CD14-positive monocyte (primary cell): ENCODE results near the gene MBD1. TPM values are rescaled to one million over a fixed set of nuclear protein-coding genes. Genes with fewer than 3 reads are reported as not detected.

Experiments
- DNase-seq, 3 donors: peaks; one replicate each; pipeline ENCODE4 v3.0.0-alpha.2; 2011 to 2022
- H2AFZ ChIP-seq: 2 replicates; pipeline ENCODE4 v1.6.0; 2012; ENCODE audit warnings: mild to moderate bottlenecking, low read depth, low read length, inconsistent platforms; ENCODE audit not compliant: insufficient read depth, poor library complexity, severe bottlenecking
- H3K27ac ChIP-seq, 2 donors: 1 replicate in 1 of 2; 2 replicates in 1 of 2; pipeline ENCODE4 v1.5.1; 2012 to 2013; ENCODE audit warnings: low read length in 2 of 2, control low read depth in 1 of 2, inconsistent platforms in 1 of 2, low read depth in 1 of 2, mild to moderate bottlenecking in 1 of 2
- H3K27me3 ChIP-seq, 2 donors: one replicate each; pipeline versions ENCODE4 v1.6.0 to v1.6.1; 2011 to 2013; ENCODE audit warnings: low read length in 2 of 2; ENCODE audit not compliant: control insufficient read depth in 2 of 2, insufficient read depth in 2 of 2
- H3K36me3 ChIP-seq, 2 donors: replicated peaks in 1 of 2; 1 replicate in 1 of 2; 2 replicates in 1 of 2; pipeline versions ENCODE4 v1.5.1 to v1.6.1; 2012 to 2013; ENCODE audit warnings: low read length in 2 of 2, control low read depth in 1 of 2, inconsistent platforms in 1 of 2, mild to moderate bottlenecking in 1 of 2; ENCODE audit not compliant: insufficient read depth in 2 of 2, control insufficient read depth in 1 of 2
- H3K4me1 ChIP-seq, 2 donors: 1 replicate in 1 of 2; 2 replicates in 1 of 2; pipeline versions ENCODE4 v1.5.1 to v1.6.1; 2012 to 2013; ENCODE audit warnings: low read length in 2 of 2, control low read depth in 1 of 2, inconsistent platforms in 1 of 2, mild to moderate bottlenecking in 1 of 2, moderate library complexity in 1 of 2; ENCODE audit not compliant: insufficient read depth in 2 of 2, control insufficient read depth in 1 of 2
- H3K4me2 ChIP-seq: replicated peaks from 2 replicates; pipeline ENCODE3; 2012; ENCODE audit warnings: low read length, moderate library complexity, mild to moderate bottlenecking; ENCODE audit not compliant: poor library complexity, severe bottlenecking; ENCODE audit errors: extremely low read depth
- H3K4me3 ChIP-seq, 3 experiments: fragments of 200-600 bp in 1 of 3; sonication (generic) in 1 of 3; replicated peaks in 1 of 3; 1 replicate in 2 of 3; 2 replicates in 1 of 3; pipeline ENCODE4 v1.5.1; 2011 to 2013; ENCODE audit warnings: low read length in 3 of 3, mild to moderate bottlenecking in 3 of 3, control low read depth in 2 of 3, low read depth in 2 of 3, inconsistent platforms in 1 of 3, moderate library complexity in 1 of 3
- H3K79me2 ChIP-seq: 2 replicates; pipeline ENCODE4 v1.6.0; 2012; ENCODE audit warnings: mild to moderate bottlenecking, control low read depth, inconsistent platforms, low read length, moderate library complexity; ENCODE audit not compliant: insufficient read depth
- H3K9ac ChIP-seq: 2 replicates; pipeline ENCODE4 v1.6.0; 2017; ENCODE audit warnings: low read length, mild to moderate bottlenecking; ENCODE audit not compliant: insufficient read depth, poor library complexity, severe bottlenecking
- H3K9me3 ChIP-seq, 2 donors: replicated peaks in 1 of 2; 1 replicate in 1 of 2; 2 replicates in 1 of 2; pipeline versions ENCODE4 v1.5.1 to v1.6.1; 2012 to 2013; ENCODE audit warnings: low read length in 2 of 2, control low read depth in 1 of 2; ENCODE audit not compliant: control insufficient read depth in 1 of 2, insufficient read depth in 1 of 2
- H4K20me1 ChIP-seq: 2 replicates; pipeline ENCODE4 v1.6.0; 2012; ENCODE audit warnings: mild to moderate bottlenecking, low read length, control low read depth, moderate library complexity; ENCODE audit not compliant: insufficient read depth
- H3K27ac Mint-ChIP-seq, 7 donors: one replicate each; pipeline ENCODE4 v1.8.0; 2020; ENCODE audit warnings: mild to moderate bottlenecking in 7 of 7, mixed read lengths in 7 of 7, moderate library complexity in 6 of 7, inconsistent platforms in 2 of 7
- H3K27me3 Mint-ChIP-seq, 3 donors: one replicate each; pipeline ENCODE4 v1.8.0; 2021 to 2022; ENCODE audit warnings: low read depth in 3 of 3, mild to moderate bottlenecking in 3 of 3, mixed read lengths in 3 of 3, moderate library complexity in 3 of 3, inconsistent platforms in 1 of 3
- H3K36me3 Mint-ChIP-seq, 2 donors: one replicate each; pipeline ENCODE4 v1.8.0; 2020; ENCODE audit warnings: mixed read lengths in 2 of 2, inconsistent platforms in 1 of 2, mild to moderate bottlenecking in 1 of 2
- H3K4me1 Mint-ChIP-seq: one replicate; pipeline ENCODE4 v1.8.0; 2020; ENCODE audit warnings: mild to moderate bottlenecking, mixed read lengths
- H3K4me3 Mint-ChIP-seq, 2 donors: one replicate each; pipeline ENCODE4 v1.8.0; 2020; ENCODE audit warnings: mild to moderate bottlenecking in 2 of 2, mixed read lengths in 2 of 2, moderate library complexity in 1 of 2
- H3K9me3 Mint-ChIP-seq, 7 donors: one replicate each; pipeline ENCODE4 v1.8.0; 2020 to 2022; ENCODE audit warnings: mixed read lengths in 7 of 7, mild to moderate bottlenecking in 6 of 7, moderate library complexity in 6 of 7, inconsistent platforms in 2 of 7
- CTCF ChIP-seq: fragments of 200-600 bp; IDR thresholded peaks from one replicate; pipeline ENCODE4 v1.8.0; 2022; ENCODE audit warnings: antibody characterized with exemption, mild to moderate bottlenecking
- WGBS: methylation state at CpG from one replicate; pipeline ENCODE4 v1.1.5; 2013; ENCODE audit warnings: missing lambda C conversion rate; ENCODE audit not compliant: insufficient coverage; 5-methylcytosine and 5-hydroxymethylcytosine counted together
- intact Hi-C, 2 donors: fragments of 100-400 bp; cut with micrococcal nuclease; formaldehyde crosslinking; loops; one replicate each; pipeline versions ENCODE4 v1.15.0 to v1.15.1; 2023
- polyA plus RNA-seq, 3 donors: library from polyadenylated mRNA; depleted of rRNA in 1 of 3; unstranded in 2 of 3; stranded (reverse) in 1 of 3; fragments of 300-500 nt in 2 of 3; fragments of >200 nt in 1 of 3; fragmentation: Illumina TruSeq in 2 of 3; gene quantifications; 1 replicate in 2 of 3; 2 replicates in 1 of 3; pipeline ENCODE4 v1.2.3, GENCODE V29; 2012 to 2021

MBD1 gene
- polyA plus RNA-seq, 3 donors = 13.2 to 88.6 (median 17.4) TPM

- Histone ChIP-seq H3K36me3 (peaks cover 28 to 39% of the 10 kb centered on the region in 2 donors), H3K27me3 (no peaks in the 10 kb centered on the region), H2AFZ (peak overlapping the region; percentile 88), H3K79me2 (peaks cover 19% of the 10 kb centered on the region), H3K27ac (peak overlapping the region in 1 of 2 donors; percentile 84), H4K20me1 (no peaks in the 10 kb centered on the region), H3K4me1 (peaks cover 31 to 58% of the 10 kb centered on the region in 2 donors), H3K9me3 (no peaks in the 10 kb centered on the region), H3K4me3 (peak overlapping the region; percentile 84 to 99 (median 98)), H3K9ac (peak overlapping the region; percentile 78), H3K4me2 (peak overlapping the region; percentile 96)
- Mint-ChIP-seq H3K36me3 (peaks cover 38 to 43% of the 10 kb centered on the region in 2 donors), H3K4me1 (peaks cover 45% of the 10 kb centered on the region), H3K9me3 (peaks cover 0 to 4% (median 0%) of the 10 kb centered on the region in 7 donors), H3K4me3 (peak overlapping the region; percentile 100), H3K27me3 (peaks cover 0 to 2% (median 0%) of the 10 kb centered on the region in 3 donors), H3K27ac (peak overlapping the region; percentile 92 to 98 (median 97))
- TF ChIP-seq CTCF = no peak
- intact Hi-C loops = loop anchor here (5.0 to 10.0 kb wide), 2 partner anchors 792 to 794 kb away; partner anchors contain the start of gene RPL17 (in 2 of the 2)
- DNase-seq = no peak
- 43% methylated on average over 19 of the region's 23 CpGs for WGBS
Measured at GRCh38 chr18:50286391-50287027, 5.2 kb upstream of the MBD1 start.

DNA sequence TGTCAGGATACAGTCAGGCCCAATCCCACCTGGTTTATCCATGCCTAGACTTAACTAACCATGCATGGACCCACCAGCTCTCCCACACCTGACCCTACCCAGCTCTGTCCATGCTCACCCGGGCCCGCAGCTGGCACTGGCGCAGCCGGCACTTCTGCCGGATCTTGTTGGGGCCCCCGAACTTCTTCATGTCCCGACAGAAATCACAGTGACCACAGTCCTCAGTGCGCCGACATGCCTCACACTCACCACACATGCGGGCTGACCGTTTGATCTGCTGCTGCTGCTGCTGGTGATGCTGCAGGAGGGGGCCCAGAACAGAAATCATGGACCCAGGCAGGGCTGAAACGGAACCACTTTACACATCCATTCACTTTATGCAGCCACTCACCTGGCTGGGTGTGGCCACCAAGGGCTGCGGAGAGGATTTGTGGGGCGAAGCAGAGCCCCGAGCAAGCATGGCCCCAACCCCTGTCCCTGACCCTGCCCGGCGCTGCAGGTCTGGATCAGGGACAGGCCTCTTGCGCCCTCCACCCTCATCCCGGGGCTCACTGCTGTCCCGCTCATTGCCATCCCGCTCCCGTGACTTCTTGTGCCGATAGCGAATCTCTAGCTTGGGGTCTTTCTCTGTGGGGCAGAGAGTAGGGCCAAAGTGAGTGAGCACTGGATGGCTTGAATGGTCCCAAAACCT, 4.5 kb upstream of the MBD1 start:
- intact Hi-C loops = loop anchor here (5.0 to 10.0 kb wide), 2 partner anchors 791 to 793 kb away; partner anchors contain the start of gene RPL17 (in 2 of the 2)
- Mint-ChIP-seq H3K36me3 (peaks cover 38 to 43% of the 10 kb centered on the region in 2 donors), H3K4me1 (peaks cover 49% of the 10 kb centered on the region), H3K4me3 (no peak overlapping the region), H3K27me3 (peaks cover 0 to 2% (median 0%) of the 10 kb centered on the region in 3 donors), H3K9me3 (peaks cover 0 to 4% (median 0%) of the 10 kb centered on the region in 7 donors), H3K27ac (peak overlapping the region in 6 of 7 donors; percentile 66 to 97 (median 88))
- H3K9me3 ChIP-seq = no peaks in the 10 kb centered on the region
- WGBS = 95% methylated on average over 16 of the region's 24 CpGs
- peaks cover 24% of the 10 kb centered on the region for H3K79me2 ChIP-seq
- peaks cover 28 to 39% of the 10 kb centered on the region in 2 donors for H3K36me3 ChIP-seq
- peak overlapping the region in 1 of 3 experiments; percentile 98 for H3K4me3 ChIP-seq
- peak overlapping the region; percentile 96 for H3K4me2 ChIP-seq
- no peak overlapping the region for H3K9ac ChIP-seq
- peaks cover 33 to 61% of the 10 kb centered on the region in 2 donors for H3K4me1 ChIP-seq
- TF ChIP-seq CTCF = no peak
- no peaks in the 10 kb centered on the region for H3K27me3 ChIP-seq
- no peak for DNase-seq
- H2AFZ ChIP-seq = no peak overlapping the region
- peak overlapping the region in 1 of 2 donors; percentile 64 for H3K27ac ChIP-seq
- no peaks in the 10 kb centered on the region for H4K20me1 ChIP-seq
